Tibial nerve (tissue), 4 donors: ENCODE results near the gene ARHGEF26. TPM values are rescaled to one million over a fixed set of nuclear protein-coding genes. Genes with fewer than 3 reads are reported as not detected.

ENCODE experiments used
- DNase-seq, 2 donors: peaks; one replicate each; pipeline ENCODE4 v3.0.0-alpha.2; 2019; ENCODE audit warnings: low spot score in 2 of 2
- H3K27ac ChIP-seq, 4 donors: fragments of 200-600 bp; sonication (generic) in 3 of 4; one replicate each; pipeline ENCODE4 v1.5.1; 2017 to 2019; ENCODE audit warnings: mild to moderate bottlenecking in 1 of 4
- H3K27me3 ChIP-seq, 2 donors: fragments of 200-600 bp; sonication (generic) in 1 of 2; one replicate each; pipeline versions ENCODE4 v1.5.1 to v1.6.0; 2017 to 2019
- H3K36me3 ChIP-seq, 3 donors: fragments of 200-600 bp; sonication (generic); one replicate each; pipeline ENCODE4 v1.5.1; 2018 to 2019
- H3K4me1 ChIP-seq, 4 donors: fragments of 200-600 bp; sonication (generic) in 3 of 4; one replicate each; pipeline ENCODE4 v1.5.1; 2017 to 2019
- H3K4me3 ChIP-seq, 4 donors: fragments of 200-600 bp; sonication (generic) in 3 of 4; one replicate each; pipeline ENCODE4 v1.5.1; 2017 to 2019; ENCODE audit warnings: mild to moderate bottlenecking in 1 of 4, moderate library complexity in 1 of 4
- H3K9me3 ChIP-seq, 4 donors: fragments of 200-600 bp; sonication (generic) in 3 of 4; one replicate each; pipeline ENCODE4 v1.5.1; 2017 to 2019
- EP300 ChIP-seq, 2 donors: sonication (generic); formaldehyde crosslinking; IDR thresholded peaks; one replicate each; pipeline ENCODE4 v1.6.1; 2017; ENCODE audit warnings: antibody characterized with exemption in 2 of 2, mild to moderate bottlenecking in 1 of 2
- POLR2A ChIP-seq, 2 donors: fragments of 450-650 bp; IDR thresholded peaks; one replicate each; pipeline ENCODE4 v1.6.1; 2017; ENCODE audit warnings: antibody characterized with exemption in 2 of 2, mild to moderate bottlenecking in 2 of 2, moderate library complexity in 2 of 2
- total RNA-seq, 4 donors: library from RNA; depleted of rRNA; stranded (reverse); fragments of >200 nt; gene quantifications; one replicate each; pipeline ENCODE4 v1.1.0, GENCODE V29; 2016
- TF ChIP-seq, protein P1 (sequence below), 5 experiments: fragments of 200-600 bp in 3 of 5; fragments of 450-650 bp in 2 of 5; sonication (generic) in 3 of 5; IDR thresholded peaks; one replicate each; pipeline ENCODE4 v1.5.1; 2016 to 2019; ENCODE audit warnings: antibody characterized with exemption in 5 of 5, mild to moderate bottlenecking in 3 of 5, moderate library complexity in 2 of 5

Gene ARHGEF26
- total RNA-seq, 4 donors from 2014 or later, result 44.7 to 82.8 (median 64.4) TPM

DNA sequence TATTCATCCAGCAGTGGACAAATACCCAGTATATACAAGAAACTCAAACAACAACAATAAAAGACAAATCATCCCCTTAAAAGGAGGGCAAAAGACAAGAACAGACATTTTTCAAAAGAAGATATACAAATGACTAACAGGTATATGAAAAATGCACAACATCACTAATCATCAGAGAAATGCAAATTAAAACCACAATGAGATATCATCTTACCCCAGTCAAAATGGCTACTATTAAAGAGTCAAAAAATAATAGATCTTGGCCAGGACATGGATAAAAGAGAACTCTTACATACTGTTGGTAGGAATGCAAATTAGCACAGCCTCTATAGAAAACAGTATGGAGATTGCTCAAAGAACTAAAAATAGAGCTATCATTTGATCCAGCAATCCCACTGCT, 186.2 kb downstream of the ARHGEF26 start:
- no peak overlapping the region for H3K4me3 ChIP-seq
- H3K27ac ChIP-seq, result no peak overlapping the region
- H3K4me1 ChIP-seq, result peaks cover 0 to 20% (median 0%) of the 10 kb centered on the region in 4 donors
- peaks cover 0 to 53% (median 7%) of the 10 kb centered on the region in 3 donors for H3K36me3 ChIP-seq
- no peaks in the 10 kb centered on the region for H3K27me3 ChIP-seq
- no peak for TF ChIP-seq EP300 (IDR thresholded peaks at IDR 0.05)
- TF ChIP-seq, protein P1, sequence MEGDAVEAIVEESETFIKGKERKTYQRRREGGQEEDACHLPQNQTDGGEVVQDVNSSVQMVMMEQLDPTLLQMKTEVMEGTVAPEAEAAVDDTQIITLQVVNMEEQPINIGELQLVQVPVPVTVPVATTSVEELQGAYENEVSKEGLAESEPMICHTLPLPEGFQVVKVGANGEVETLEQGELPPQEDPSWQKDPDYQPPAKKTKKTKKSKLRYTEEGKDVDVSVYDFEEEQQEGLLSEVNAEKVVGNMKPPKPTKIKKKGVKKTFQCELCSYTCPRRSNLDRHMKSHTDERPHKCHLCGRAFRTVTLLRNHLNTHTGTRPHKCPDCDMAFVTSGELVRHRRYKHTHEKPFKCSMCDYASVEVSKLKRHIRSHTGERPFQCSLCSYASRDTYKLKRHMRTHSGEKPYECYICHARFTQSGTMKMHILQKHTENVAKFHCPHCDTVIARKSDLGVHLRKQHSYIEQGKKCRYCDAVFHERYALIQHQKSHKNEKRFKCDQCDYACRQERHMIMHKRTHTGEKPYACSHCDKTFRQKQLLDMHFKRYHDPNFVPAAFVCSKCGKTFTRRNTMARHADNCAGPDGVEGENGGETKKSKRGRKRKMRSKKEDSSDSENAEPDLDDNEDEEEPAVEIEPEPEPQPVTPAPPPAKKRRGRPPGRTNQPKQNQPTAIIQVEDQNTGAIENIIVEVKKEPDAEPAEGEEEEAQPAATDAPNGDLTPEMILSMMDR (IDR thresholded peaks at IDR 0.05), result no peak
- no peak for TF ChIP-seq POLR2A (IDR thresholded peaks at IDR 0.05)
- no peaks in the 10 kb centered on the region for H3K9me3 ChIP-seq
- no peak for DNase-seq

Other genes starting within 250 kb of the ARHGEF26 start
- gene DHX36, start 203.1 kb downstream of the ARHGEF26 start, total RNA-seq, result 10 to 100 TPM; 60.6 to 73.5 (median 64.5) TPM